SK-N-SH treated with all-trans-retinoic acid at 6 μM for 48 hours (cell line): ENCODE results near the gene ZCCHC24.
A peak's percentile ranks its signal among the peaks of the same experiment; 100 is the strongest.

Experiments used
- ATAC-seq: fragments of 200-7000 bp; cut with Tn5 transposase; 3 replicates; pipeline ENCODE4 v1.9.1; 2020; ENCODE audit warnings: mild to moderate bottlenecking, moderate library complexity
- ARNTL ChIP-seq: fragments of 450-650 bp; formaldehyde crosslinking; IDR thresholded peaks from 2 replicates; pipeline ENCODE4 v1.5.0; 2020; ENCODE audit warnings: low read depth, mild to moderate bottlenecking, moderate library complexity, borderline replicate concordance
- CSDC2 ChIP-seq: fragments of 250-450 bp; sonication (Bioruptor Pico); IDR thresholded peaks from 2 replicates; pipeline ENCODE4 v1.5.0; 2020; ENCODE audit warnings: mild to moderate bottlenecking, moderate library complexity
- ESRRG ChIP-seq: fragments of 250-450 bp; sonication (Bioruptor Pico); IDR thresholded peaks from 2 replicates; pipeline ENCODE4 v1.6.1; 2021; ENCODE audit warnings: mild to moderate bottlenecking
- ISL1 ChIP-seq: fragments of 250-450 bp; sonication (Bioruptor Pico); IDR thresholded peaks from 2 replicates; pipeline ENCODE4 v2.1.2; 2022; ENCODE audit warnings: mild to moderate bottlenecking, moderate library complexity
- OSR1 ChIP-seq: fragments of 250-450 bp; sonication (Bioruptor Pico); IDR thresholded peaks from 2 replicates; pipeline ENCODE4 v1.8.0; 2022; ENCODE audit warnings: moderate library complexity, mild to moderate bottlenecking, inconsistent platforms
- PPARA ChIP-seq: fragments of 250-450 bp; sonication (Bioruptor Pico); IDR thresholded peaks from 2 replicates; pipeline ENCODE4 v1.5.0; 2020; ENCODE audit warnings: mild to moderate bottlenecking, borderline replicate concordance
- RARB ChIP-seq: fragments of 250-450 bp; sonication (Bioruptor Pico); IDR thresholded peaks from 2 replicates; pipeline ENCODE4 v1.8.0; 2021; ENCODE audit warnings: mild to moderate bottlenecking, moderate library complexity
- SNAI2 ChIP-seq: fragments of 250-450 bp; sonication (Bioruptor Pico); IDR thresholded peaks from 2 replicates; pipeline ENCODE4 v1.5.0; 2020; ENCODE audit warnings: mild to moderate bottlenecking, moderate library complexity
- TCF4 ChIP-seq: fragments of 250-450 bp; sonication (Bioruptor Pico); IDR thresholded peaks from 2 replicates; pipeline ENCODE4 v1.8.0; 2021; ENCODE audit warnings: mild to moderate bottlenecking, moderate library complexity, borderline replicate concordance
- TOX ChIP-seq: fragments of 250-450 bp; sonication (Bioruptor Pico); IDR thresholded peaks from 2 replicates; pipeline ENCODE4 v1.8.0; 2021; ENCODE audit warnings: mild to moderate bottlenecking, moderate library complexity, borderline replicate concordance
- ZC3H10 ChIP-seq: fragments of 250-450 bp; sonication (Bioruptor Pico); IDR thresholded peaks from 2 replicates; pipeline ENCODE4 v1.5.1; 2021; ENCODE audit warnings: mild to moderate bottlenecking, moderate library complexity
- ZFP3 ChIP-seq: fragments of 250-450 bp; sonication (Bioruptor Pico); IDR thresholded peaks from 2 replicates; pipeline ENCODE4 v1.5.0; 2020; ENCODE audit warnings: mild to moderate bottlenecking, moderate library complexity
- ZFP30 ChIP-seq: fragments of 450-650 bp; formaldehyde crosslinking; IDR thresholded peaks from 2 replicates; pipeline ENCODE4 v1.5.0; 2022; ENCODE audit warnings: mild to moderate bottlenecking, moderate library complexity
- ZNF565 ChIP-seq: fragments of 450-650 bp; formaldehyde crosslinking; conservative IDR thresholded peaks from 2 replicates; pipeline ENCODE4 v1.5.0; 2020; ENCODE audit warnings: low read depth, mild to moderate bottlenecking, moderate library complexity
- ZNF70 ChIP-seq: fragments of 450-650 bp; formaldehyde crosslinking; IDR thresholded peaks from 2 replicates; pipeline ENCODE4 v1.5.0; 2020; ENCODE audit warnings: mild to moderate bottlenecking, moderate library complexity
- ZNF8 ChIP-seq: fragments of 450-650 bp; formaldehyde crosslinking; IDR thresholded peaks from 2 replicates; pipeline ENCODE4 v1.5.0; 2020; ENCODE audit warnings: mild to moderate bottlenecking, moderate library complexity
- TF ChIP-seq, protein P1 (sequence below): fragments of 250-450 bp; sonication (Bioruptor Pico); IDR thresholded peaks from 2 replicates; pipeline ENCODE4 v1.5.1; 2021; ENCODE audit warnings: mild to moderate bottlenecking, moderate library complexity
- TF ChIP-seq, protein P2 (sequence below): fragments of 250-450 bp; sonication (Bioruptor Pico); IDR thresholded peaks from 2 replicates; pipeline ENCODE4 v1.8.0; 2021; ENCODE audit warnings: low read depth, mild to moderate bottlenecking, moderate library complexity, borderline replicate concordance
- TF ChIP-seq, protein P3 (sequence below): fragments of 250-450 bp; sonication (Bioruptor Pico); IDR thresholded peaks from 2 replicates; pipeline ENCODE4 v1.5.0; 2020; ENCODE audit warnings: mild to moderate bottlenecking, moderate library complexity
- TF ChIP-seq, protein P4 (sequence below): fragments of 250-450 bp; sonication (Bioruptor Pico); IDR thresholded peaks from 2 replicates; pipeline ENCODE4 v1.5.1; 2020; ENCODE audit warnings: low read depth, mild to moderate bottlenecking, moderate library complexity

The ZCCHC24 gene

DNA sequence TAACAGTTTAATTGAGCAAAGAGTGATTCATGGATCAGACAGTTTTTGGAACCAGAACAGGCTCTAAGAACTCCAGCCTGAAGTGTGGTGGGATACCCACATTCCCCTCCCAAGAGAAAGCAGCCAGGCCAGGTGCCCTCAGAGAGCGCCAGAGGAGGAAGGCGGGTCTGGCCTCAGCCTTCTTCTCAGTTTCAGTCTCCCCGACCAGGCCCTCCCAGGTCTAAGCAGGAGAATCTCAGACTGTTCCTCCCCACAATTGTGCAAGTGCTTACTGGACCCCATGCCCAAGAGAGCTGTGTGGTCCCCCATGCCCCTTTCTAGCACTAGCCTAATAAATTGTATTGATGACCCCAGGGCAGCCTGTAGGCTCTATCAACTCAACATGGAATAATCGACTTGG lies 72.6 kb downstream of the ZCCHC24 start:
- TF ChIP-seq, protein P1, sequence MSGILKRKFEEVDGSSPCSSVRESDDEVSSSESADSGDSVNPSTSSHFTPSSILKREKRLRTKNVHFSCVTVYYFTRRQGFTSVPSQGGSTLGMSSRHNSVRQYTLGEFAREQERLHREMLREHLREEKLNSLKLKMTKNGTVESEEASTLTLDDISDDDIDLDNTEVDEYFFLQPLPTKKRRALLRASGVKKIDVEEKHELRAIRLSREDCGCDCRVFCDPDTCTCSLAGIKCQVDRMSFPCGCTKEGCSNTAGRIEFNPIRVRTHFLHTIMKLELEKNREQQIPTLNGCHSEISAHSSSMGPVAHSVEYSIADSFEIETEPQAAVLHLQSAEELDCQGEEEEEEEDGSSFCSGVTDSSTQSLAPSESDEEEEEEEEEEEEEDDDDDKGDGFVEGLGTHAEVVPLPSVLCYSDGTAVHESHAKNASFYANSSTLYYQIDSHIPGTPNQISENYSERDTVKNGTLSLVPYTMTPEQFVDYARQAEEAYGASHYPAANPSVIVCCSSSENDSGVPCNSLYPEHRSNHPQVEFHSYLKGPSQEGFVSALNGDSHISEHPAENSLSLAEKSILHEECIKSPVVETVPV: no peak
- TF ChIP-seq SNAI2 (CRISPR knock-in tag) (no peak), CSDC2 (CRISPR knock-in tag) (no peak), PPARA (CRISPR knock-in tag) (no peak), ESRRG (CRISPR knock-in tag) (no peak), ZFP30 (CRISPR knock-in tag) (no peak), OSR1 (CRISPR knock-in tag) (no peak), ZNF70 (CRISPR knock-in tag) (no peak), ZNF8 (CRISPR knock-in tag) (no peak), ZNF565 (CRISPR knock-in tag) (no peak)

DNA sequence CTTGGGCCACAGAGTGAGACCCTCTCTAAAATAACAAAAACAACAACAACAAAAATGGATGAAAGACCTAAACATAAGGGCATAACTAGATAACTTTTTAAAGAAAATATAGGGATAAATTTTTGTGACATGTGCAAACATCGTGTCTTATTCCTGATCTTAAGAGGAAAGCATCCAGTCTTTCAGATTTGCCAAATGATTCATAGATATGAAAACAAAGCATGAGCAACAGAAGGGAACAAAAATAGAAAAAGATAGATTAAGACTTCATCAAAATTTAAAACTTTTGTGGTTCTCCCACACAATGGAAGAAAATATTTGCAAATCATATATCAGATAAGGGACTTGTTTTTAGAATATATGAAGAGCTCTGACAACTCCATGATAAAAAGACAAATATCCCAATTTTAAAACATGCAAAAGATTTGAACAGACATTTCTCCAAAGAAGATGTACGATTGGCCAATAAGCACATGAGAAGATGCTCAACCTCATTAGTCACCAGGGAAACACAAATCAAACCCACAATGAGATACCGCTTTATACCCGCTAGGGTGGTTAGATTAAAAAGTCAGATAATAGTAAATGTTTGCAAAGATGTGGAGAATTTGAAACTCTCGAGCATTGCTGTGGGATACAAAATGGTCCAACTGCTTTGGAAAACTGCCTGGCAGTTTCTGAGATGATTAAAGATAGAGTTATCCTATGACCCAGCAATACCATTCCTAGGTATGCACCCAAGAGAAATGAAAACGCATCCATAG lies 77.8 kb downstream of the ZCCHC24 start:
- ATAC-seq: peak; percentile 48; the same call in 2 of the 3 replicates
- no peak for TF ChIP-seq ZC3H10 (CRISPR knock-in tag)
- TF ChIP-seq SNAI2 (CRISPR knock-in tag): no peak
- TF ChIP-seq ZFP30 (CRISPR knock-in tag): no peak
- TF ChIP-seq ISL1 (CRISPR knock-in tag): no peak
- TF ChIP-seq, protein P1: no peak
- TF ChIP-seq, all 23 proteins: peak for 0

More for the DNA sequence above, 72.6 kb downstream of the ZCCHC24 start:
- no peak for ATAC-seq

DNA sequence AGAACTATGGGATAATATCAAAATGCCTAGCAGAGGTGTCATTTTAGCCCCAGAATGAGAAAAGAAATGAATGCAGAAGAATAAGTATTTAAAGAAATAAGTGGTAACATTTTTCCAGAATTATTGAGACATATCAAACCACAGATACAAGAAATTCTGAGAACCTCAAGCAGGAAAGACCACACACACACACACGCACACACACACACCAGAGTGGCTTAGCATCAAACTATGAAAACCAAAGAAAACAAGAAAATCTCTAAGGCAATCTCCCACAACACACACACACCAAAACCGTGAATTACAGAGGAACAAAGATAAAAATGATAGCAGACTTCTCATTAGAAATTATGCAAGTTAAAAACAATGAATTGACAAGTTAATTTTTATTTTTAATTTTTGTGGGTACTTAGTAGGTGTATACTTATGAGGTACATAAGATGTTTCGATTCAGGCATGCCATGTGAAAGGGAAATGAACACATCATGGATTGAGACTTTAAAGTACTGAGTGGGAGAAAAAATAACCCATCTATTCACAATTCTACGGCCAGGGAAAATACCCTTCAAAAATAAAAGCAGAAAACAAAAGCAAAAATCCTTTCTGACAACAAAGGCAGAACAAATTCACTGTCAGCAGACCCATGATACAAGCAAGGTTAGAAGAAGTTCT lies 83.6 kb downstream of the ZCCHC24 start:
- TF ChIP-seq ZFP3 (CRISPR knock-in tag): no peak
- TF ChIP-seq, all 23 proteins: peak for 0
- no peak for ATAC-seq

DNA sequence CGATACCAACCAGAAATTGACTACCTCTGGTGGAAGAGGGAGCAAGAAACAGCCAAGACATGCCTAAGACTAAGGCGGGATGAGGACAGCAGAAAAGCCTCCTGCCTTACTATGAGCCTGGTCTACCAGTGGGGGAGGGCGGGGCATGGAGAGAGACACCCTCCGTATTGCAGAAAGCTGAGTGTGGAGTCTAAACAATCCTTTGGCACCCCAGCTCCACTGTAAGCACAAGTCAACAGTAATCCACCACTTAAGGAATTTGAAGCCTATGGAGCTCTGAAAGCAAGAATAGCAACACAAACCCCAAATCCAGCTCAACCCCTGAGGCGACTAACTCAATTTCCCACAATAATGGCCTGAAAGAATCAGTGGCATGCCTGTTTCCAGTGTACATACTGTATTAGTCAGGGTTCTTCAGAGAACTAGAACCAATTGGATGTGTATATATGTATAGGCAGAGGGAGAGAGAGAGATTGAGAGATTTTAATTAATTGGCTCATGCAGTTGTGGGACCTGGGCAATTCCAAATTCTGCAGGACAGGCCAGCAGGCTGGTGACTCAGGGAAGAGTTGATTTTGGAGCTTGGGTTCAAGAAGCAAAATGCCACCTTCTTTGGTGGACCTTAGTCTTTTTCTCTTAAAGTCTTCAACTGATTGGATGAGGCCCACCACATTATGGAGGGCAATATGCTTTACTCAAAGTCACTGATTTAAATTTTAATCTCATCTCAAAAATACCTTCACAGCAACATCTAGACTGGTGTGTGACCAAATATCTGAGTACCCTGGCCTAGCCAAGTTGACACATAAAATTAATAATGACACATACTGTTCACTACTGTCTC lies 84.7 kb downstream of the ZCCHC24 start:
- TF ChIP-seq RARB (CRISPR knock-in tag): no peak
- ATAC-seq: no peak

DNA sequence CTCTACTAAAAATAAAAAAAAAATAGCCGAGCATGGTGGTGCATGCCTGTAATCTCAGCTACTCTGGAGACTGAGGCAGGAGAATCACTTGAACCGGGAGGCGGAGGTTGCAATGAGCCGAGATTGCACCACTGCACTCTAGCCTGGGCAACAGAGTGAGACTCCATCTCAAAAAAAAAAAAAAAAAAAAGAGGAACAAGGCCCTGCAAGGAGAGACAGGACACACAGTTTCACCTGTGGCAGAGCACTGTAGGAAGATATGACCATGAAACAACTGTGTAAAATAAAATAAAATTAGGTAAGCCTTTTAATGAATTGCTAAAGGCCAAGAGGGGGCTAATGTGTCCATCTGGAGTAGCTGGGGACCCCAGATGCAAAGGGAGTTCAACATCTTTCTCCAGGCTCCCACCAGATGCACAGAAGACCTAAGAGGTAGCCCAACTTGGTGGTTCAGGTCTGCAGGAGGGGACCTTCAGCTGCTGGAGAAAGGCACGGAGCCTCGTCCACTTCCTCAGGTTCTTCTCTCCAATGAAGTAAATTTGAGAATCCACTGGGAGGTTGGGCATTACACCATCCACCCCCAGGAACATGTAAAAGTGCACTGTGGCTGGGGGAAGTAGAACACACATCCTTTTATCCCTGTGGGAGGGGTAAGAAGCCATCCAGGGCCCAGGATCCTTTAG lies 85.5 kb downstream of the ZCCHC24 start:
- no peak for ATAC-seq
- no peak for TF ChIP-seq SNAI2 (CRISPR knock-in tag)
- no peak for TF ChIP-seq TCF4
- TF ChIP-seq ARNTL (CRISPR knock-in tag): no peak
- TF ChIP-seq ISL1 (CRISPR knock-in tag): no peak
- TF ChIP-seq, protein P2, sequence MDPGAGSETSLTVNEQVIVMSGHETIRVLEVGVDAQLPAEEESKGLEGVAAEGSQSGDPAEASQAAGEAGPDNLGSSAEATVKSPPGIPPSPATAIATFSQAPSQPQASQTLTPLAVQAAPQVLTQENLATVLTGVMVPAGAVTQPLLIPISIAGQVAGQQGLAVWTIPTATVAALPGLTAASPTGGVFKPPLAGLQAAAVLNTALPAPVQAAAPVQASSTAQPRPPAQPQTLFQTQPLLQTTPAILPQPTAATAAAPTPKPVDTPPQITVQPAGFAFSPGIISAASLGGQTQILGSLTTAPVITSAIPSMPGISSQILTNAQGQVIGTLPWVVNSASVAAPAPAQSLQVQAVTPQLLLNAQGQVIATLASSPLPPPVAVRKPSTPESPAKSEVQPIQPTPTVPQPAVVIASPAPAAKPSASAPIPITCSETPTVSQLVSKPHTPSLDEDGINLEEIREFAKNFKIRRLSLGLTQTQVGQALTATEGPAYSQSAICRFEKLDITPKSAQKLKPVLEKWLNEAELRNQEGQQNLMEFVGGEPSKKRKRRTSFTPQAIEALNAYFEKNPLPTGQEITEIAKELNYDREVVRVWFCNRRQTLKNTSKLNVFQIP (CRISPR knock-in tag): no peak
- TF ChIP-seq TOX (CRISPR knock-in tag): no peak
- TF ChIP-seq CSDC2 (CRISPR knock-in tag): no peak
- no peak for TF ChIP-seq ZFP3 (CRISPR knock-in tag)
- TF ChIP-seq, protein P1: no peak
- no peak for TF ChIP-seq ZNF8 (CRISPR knock-in tag)
- no peak for TF ChIP-seq ZC3H10 (CRISPR knock-in tag)
- TF ChIP-seq, protein P3, sequence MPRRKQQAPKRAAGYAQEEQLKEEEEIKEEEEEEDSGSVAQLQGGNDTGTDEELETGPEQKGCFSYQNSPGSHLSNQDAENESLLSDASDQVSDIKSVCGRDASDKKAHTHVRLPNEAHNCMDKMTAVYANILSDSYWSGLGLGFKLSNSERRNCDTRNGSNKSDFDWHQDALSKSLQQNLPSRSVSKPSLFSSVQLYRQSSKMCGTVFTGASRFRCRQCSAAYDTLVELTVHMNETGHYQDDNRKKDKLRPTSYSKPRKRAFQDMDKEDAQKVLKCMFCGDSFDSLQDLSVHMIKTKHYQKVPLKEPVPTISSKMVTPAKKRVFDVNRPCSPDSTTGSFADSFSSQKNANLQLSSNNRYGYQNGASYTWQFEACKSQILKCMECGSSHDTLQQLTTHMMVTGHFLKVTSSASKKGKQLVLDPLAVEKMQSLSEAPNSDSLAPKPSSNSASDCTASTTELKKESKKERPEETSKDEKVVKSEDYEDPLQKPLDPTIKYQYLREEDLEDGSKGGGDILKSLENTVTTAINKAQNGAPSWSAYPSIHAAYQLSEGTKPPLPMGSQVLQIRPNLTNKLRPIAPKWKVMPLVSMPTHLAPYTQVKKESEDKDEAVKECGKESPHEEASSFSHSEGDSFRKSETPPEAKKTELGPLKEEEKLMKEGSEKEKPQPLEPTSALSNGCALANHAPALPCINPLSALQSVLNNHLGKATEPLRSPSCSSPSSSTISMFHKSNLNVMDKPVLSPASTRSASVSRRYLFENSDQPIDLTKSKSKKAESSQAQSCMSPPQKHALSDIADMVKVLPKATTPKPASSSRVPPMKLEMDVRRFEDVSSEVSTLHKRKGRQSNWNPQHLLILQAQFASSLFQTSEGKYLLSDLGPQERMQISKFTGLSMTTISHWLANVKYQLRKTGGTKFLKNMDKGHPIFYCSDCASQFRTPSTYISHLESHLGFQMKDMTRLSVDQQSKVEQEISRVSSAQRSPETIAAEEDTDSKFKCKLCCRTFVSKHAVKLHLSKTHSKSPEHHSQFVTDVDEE (CRISPR knock-in tag): no peak
- TF ChIP-seq RARB (CRISPR knock-in tag): no peak
- TF ChIP-seq, protein P4, sequence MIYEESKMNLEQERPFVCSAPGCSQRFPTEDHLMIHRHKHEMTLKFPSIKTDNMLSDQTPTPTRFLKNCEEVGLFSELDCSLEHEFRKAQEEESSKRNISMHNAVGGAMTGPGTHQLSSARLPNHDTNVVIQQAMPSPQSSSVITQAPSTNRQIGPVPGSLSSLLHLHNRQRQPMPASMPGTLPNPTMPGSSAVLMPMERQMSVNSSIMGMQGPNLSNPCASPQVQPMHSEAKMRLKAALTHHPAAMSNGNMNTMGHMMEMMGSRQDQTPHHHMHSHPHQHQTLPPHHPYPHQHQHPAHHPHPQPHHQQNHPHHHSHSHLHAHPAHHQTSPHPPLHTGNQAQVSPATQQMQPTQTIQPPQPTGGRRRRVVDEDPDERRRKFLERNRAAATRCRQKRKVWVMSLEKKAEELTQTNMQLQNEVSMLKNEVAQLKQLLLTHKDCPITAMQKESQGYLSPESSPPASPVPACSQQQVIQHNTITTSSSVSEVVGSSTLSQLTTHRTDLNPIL (CRISPR knock-in tag): no peak
- no peak for TF ChIP-seq ZNF565 (CRISPR knock-in tag)
